GM10266 (cell line): ENCODE data around the gene ATP1B3.

Experiments
- DNase-seq: peaks from one replicate; pipeline ENCODE4 v3.0.0; 2012; ENCODE audit errors: extremely low spot score
- TF ChIP-seq, protein P1 (sequence below): IDR thresholded peaks from 2 replicates; pipeline ENCODE4 v1.5.1; 2012; ENCODE audit warnings: mild to moderate bottlenecking, low read depth; ENCODE audit not compliant: control insufficient read depth, insufficient read depth; ENCODE audit errors: missing control alignments

The ATP1B3 gene

DNA sequence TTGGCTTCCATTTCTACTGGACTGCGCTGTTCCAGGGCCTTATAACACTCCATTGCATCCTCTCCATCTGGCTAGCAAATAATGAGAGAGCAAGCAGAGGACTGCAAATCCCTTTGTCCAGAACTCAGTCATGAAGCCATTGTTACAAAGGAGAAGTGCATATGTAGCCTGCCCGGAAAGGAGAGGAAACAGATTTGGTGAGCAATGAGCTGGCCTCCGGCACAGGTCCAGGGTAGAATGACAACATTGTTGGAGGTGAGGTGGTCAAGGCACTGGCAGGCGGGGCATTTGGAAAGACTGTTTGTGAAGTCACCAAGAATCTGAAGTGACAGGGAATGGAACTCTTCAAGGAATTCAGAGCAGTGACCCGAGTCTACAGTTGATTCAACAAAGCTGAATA lies 25.0 kb upstream of the ATP1B3 start:
- TF ChIP-seq, protein P1, sequence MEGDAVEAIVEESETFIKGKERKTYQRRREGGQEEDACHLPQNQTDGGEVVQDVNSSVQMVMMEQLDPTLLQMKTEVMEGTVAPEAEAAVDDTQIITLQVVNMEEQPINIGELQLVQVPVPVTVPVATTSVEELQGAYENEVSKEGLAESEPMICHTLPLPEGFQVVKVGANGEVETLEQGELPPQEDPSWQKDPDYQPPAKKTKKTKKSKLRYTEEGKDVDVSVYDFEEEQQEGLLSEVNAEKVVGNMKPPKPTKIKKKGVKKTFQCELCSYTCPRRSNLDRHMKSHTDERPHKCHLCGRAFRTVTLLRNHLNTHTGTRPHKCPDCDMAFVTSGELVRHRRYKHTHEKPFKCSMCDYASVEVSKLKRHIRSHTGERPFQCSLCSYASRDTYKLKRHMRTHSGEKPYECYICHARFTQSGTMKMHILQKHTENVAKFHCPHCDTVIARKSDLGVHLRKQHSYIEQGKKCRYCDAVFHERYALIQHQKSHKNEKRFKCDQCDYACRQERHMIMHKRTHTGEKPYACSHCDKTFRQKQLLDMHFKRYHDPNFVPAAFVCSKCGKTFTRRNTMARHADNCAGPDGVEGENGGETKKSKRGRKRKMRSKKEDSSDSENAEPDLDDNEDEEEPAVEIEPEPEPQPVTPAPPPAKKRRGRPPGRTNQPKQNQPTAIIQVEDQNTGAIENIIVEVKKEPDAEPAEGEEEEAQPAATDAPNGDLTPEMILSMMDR, result no peak
- no peak for DNase-seq

DNA sequence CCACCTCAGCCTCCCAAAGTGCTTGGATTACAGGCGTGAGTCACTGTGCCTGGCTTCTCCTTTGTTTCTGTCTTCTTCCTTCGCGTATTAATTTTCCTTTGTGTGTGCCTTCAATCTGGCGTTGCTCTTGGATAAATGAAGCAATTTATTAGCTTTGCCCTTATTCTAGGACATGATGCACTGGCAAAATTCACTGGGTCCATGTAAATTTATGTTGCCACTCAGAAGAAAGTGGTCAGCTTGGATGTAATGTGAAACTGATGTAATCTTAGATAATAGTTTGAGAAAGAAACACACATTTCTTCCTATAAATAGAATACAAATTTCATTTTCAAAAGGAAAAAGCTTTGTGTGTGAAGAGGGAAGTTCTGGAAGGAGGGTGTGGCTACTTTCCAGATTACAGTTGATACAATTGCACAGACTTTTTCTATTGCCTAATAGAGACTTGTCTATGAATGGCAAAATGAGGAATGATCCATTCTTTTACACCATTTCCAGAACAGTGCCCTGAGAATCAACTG lies 23.3 kb upstream of the ATP1B3 start:
- DNase-seq, result no peak
- TF ChIP-seq, protein P1, result no peak

DNA sequence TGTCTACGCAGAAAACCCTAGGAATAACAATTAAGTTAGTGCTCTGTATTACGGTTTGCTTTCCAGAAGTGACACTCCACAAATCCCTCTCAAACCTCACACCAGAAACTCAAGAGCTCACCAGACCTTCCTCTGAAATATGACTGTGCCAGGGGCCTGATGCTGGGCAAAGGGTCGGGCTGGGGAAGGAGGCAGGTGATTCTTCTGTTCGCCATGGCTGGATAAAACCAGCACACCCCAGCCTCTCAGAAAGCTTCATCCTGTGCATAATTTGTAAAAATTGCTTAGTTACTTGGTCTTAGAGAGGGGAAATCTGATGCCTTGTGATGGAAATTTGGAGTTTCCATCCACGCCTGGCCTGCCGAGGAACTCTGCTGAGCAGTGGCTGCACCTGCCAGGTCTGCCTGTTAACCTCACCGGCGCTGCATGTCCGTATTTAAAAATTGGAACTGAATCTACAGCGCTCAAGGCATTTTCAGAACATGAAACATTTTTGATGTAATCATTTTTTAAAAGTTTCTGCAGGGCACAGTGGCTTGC lies 22.7 kb upstream of the ATP1B3 start:
- TF ChIP-seq, protein P1, result no peak
- no peak for DNase-seq

DNA sequence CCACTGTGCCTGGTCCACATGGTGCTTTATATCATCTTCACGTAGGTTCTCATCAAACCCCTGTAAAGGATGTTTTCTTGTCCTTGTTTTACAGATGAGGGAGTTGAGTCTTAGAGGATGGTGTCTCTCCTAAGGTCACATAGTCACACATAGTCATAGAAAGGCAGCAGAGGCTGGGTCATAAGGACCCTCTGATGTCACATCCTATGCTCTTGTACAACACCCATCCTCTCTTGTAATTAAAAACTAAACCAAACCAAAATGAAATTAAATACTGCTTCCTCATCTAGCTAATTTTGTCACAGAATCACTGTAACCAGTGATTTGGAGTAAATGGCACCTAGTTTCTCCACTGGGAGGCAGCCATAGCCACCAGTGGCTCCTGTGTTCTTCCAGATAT lies 21.8 kb upstream of the ATP1B3 start:
- no peak for DNase-seq

DNA sequence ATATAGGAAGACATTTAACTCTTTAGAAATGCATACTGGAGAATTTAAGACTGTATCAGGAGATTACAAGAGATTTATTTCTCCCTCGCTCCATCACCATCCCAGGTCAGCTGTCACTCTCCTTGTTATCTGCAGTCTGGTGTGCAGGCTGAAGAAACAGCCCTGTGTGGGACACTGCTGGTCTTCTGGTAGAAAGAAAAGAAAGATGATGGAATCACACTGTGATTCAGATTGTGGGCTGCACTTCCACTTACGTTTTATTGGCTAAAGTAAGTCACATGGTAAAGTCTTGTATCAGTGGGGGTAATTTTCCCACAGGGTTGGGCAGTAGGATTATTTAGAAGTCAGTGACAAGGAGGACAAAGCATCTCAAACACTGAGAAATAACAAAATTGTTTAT lies 18.1 kb upstream of the ATP1B3 start:
- TF ChIP-seq, protein P1, result no peak
- DNase-seq, result no peak

More for the DNA sequence above, 21.8 kb upstream of the ATP1B3 start:
- TF ChIP-seq, protein P1, result no peak

DNA sequence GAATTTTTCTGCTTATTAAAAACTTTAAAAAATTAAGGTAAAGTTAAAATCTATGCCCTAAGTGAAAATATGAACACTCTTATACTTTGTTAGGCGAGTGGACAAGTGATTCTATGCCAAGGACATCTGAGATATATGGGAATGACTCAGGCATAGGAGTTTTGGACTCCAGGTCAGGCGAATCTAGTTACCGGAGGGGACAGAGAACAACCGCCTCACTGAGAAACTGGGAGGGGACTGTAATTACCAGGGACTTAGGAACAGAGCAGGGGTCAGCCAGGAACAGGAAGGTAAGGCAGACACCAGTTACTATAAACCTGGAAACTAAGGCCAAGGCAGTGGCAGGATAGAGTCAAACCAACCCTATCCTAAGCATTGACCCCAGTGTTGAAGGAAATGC lies 16.8 kb upstream of the ATP1B3 start:
- TF ChIP-seq, protein P1, result no peak

DNA sequence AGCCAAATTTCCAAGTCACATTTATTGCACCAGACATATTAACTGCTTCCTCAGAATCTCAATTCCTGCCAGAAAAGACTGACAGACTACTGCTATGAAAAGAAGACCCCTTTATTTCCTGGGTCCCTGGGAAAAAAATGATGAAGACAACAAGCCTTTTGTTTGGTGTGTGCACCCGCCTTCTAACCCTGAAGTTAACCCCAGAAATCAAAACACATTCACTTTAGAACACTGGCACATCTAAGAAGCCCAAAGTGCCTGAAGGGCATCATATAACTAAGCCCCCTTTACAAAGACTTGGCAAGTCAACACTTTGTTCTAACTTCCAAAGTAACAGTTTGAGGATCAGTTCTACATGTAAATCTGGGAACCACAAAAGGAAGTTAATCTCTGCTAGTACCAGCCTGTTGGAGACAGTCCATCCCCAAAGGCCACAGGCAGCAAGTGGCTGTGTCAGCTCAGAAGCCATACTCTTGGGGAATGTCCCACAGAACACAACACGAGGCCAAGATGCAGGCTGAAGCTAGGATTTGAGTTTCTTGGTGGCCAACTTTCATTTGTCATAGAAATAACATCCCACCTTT lies 16.3 kb upstream of the ATP1B3 start:
- DNase-seq, result no peak
- TF ChIP-seq, protein P1, result no peak

More for the DNA sequence above, 16.8 kb upstream of the ATP1B3 start:
- DNase-seq, result no peak
